GM12874 (cell line): Measurements from ENCODE around the gene ARHGAP8.

ENCODE experiments used
- CTCF ChIP-seq: IDR thresholded peaks from 2 replicates; pipeline ENCODE4 v1.5.1; 2011; ENCODE audit warnings: low read depth, mild to moderate bottlenecking, control low read depth, low read length, moderate library complexity; ENCODE audit not compliant: insufficient read depth

ARHGAP8 gene

DNA sequence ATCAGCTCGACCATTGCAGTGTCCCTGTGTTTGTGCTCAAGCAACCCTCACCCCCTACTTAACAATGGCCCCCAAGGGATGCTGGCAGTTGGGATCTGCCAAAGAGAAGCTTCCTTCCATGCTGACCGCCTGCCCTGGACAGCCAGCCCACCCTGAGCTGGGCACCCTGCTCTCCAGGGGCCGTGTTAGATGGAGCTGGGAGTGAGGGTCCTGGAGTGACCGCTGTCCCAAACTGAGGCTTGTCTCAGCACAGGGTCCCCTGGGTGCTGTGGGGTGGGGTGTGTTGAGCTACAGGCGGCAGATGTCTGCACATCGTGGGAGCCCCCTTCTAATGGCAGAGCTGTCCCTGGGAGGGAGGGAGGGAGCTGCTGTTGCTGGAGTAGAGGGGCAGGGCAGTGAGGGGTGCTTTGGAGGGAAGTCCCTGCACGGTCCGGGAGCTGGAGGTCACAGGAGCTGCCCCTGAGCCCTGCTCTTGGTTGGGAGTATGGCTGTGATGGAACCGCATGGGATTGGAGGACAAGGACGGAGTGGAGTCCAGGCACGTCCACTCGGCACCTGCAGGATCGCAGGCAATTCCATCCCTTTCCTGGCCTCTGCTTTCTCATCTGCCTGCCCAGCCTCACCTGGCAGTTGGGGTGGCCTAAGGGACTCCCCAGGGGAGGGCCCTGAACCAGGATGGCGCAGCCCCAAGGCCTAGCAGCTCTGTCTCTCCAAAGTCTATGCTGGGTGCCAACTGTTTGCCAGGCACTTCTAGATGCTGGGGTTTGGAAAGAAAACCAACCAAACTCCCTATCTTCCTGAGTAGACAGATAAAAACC lies 126.3 kb downstream of the ARHGAP8 start:
- no peak for TF ChIP-seq CTCF

GRCh38 chr22:44879301-44879680 lies 126.9 kb downstream of the ARHGAP8 start:
- no peak for TF ChIP-seq CTCF

DNA sequence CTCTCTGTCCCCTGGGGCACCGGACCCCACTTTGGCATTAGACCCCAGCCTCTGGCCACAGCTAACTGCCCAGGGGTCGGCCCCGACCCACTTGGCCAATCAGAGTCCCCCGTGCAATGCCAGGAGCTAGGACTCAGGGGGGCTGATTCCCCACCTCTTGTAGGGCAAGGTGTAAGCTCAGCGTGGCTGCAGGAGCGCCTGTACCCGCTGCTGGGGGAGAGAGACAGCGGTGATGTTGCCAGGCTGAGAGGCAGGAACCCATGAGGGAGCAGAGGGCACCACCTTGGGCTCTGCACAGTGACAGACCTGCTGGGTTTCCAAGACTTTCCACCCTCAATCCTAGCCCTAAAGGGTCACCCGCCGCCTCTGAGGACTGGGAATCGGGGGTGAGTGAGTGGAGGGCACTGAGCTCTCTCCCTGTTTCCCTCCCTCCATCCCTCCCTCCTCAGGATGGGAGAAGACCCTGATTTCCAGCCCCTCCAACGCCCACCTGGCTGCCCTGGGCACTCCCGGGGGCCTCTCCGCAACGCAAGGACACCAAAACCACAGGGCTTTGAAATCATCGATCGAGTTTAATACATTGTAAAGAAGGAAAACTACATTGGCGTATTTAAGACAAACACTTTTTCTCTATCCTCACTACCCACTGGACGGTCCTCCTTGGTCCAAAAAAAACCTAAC lies 128.4 kb downstream of the ARHGAP8 start:
- TF ChIP-seq CTCF, result no peak

DNA sequence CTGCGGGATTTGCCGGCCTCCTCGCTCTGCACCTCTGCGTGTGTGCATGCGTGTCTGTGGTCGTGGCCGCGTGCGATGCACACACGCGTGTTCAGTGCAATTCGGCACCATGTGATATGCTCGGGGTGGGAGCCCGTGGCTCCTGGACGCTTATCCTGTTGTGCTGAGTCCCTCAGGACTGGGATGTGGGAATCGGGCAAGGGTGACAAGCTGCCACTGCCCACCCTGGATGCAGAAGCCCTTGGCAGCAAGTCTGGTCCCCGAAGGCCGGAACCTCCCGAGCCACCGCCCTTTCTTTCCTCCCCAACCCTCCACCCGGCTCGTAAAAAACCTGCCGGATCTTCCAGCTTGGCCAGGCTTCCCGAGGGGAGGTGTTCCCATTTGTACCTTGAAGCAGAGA lies 129.2 kb downstream of the ARHGAP8 start:
- no peak for TF ChIP-seq CTCF

GRCh38 chr22:44882226-44882905 lies 130.0 kb downstream of the ARHGAP8 start:
- no peak for TF ChIP-seq CTCF

DNA sequence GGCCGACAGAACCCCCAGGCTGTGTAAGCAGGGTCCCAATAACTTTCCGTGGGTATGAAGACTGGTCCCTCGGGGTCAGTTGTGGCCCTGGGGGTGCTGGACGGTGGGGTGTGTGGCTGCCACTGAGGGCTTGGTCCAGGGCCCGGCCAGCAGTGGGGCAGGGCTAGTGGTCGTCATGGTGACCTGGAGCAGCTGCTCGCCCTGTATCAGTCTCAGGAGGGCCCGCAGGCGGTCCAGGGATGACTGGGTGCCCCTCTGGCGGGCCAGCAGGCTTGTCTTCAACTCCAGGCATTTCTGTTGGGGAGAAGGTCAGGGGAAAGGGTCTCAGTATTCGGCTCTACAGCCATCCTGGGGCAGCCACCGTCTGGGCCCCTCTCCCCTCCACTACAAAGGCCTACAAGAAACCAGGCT lies 130.6 kb downstream of the ARHGAP8 start:
- no peak for TF ChIP-seq CTCF

GRCh38 chr22:44884562-44884961 lies 132.2 kb downstream of the ARHGAP8 start:
- no peak for TF ChIP-seq CTCF
